ENCODE data around the gene OSBPL2. TPM values are rescaled to one million over a fixed set of nuclear protein-coding genes. Genes with fewer than 3 reads are reported as not detected.

Gene OSBPL2
- total and polyA plus RNA-seq, 2 donors (not counting 3 experiments of a cell fraction or from before 2014, with no cell fraction given): 13.1 to 33.0 TPM

GRCh38 chr20:62288535-62289105 is 50.3 kb downstream of the OSBPL2 start:
- Histone ChIP-seq H3K4me3 (replicated peaks in 1 of 3; ENCODE audit: insufficient read depth in 1 of 3, low read depth in 1 of 3, low read length in 3 of 3) (no peak overlapping the region), H3K27me3 (ENCODE audit: control insufficient read depth in 2 of 2, insufficient read depth in 2 of 2, low read length in 2 of 2) (no peaks in the 10 kb centered on the region), H3K9me3 (replicated peaks; ENCODE audit: control insufficient read depth, insufficient read depth, low read length) (no peaks in the 10 kb centered on the region), H3K9me1 (replicated peaks; ENCODE audit: control insufficient read depth, extremely low read depth, insufficient read depth, low read length) (no peaks in the 10 kb centered on the region), H3K4me2 (ENCODE audit: insufficient read depth, low read length) (no peak overlapping the region), H3K79me2 (ENCODE audit: control insufficient read depth, insufficient read depth, low read length) (no peaks in the 10 kb centered on the region), H4K20me1 (replicated peaks; ENCODE audit: control insufficient read depth, extremely low read depth, insufficient read depth, low read length) (no peaks in the 10 kb centered on the region), H3K27ac (ENCODE audit: insufficient read depth, low read depth, low read length) (no peak overlapping the region), H2AFZ (ENCODE audit: low read depth, low read length) (no peak overlapping the region), H3K9ac (replicated peaks; ENCODE audit: extremely low read depth, insufficient read depth, low read length) (no peak overlapping the region), H3K4me1 (ENCODE audit: control insufficient read depth, extremely low read depth, insufficient read depth, low read length) (peaks cover 19% of the 10 kb centered on the region), H3K36me3 (ENCODE audit: control insufficient read depth in 2 of 2, extremely low read depth in 1 of 2, insufficient read depth in 2 of 2, low read length in 2 of 2) (peaks cover 2 to 12% of the 10 kb centered on the region in 2 experiments)
- dilution Hi-C loops (cut with MboI; ENCODE audit: extremely low pct_ligation_motif_present, low sequenced_read_pairs): no loop called here
- DNase-seq (ENCODE audit: low read depth, low spot score): no peak
- no peak for FAIRE-seq
- CTCF ChIA-PET: no interaction called here
- no TSS peak for BruUV-seq (replicated peaks)
- TF ChIP-seq FOS (IDR thresholded peaks at IDR 0.05; ENCODE audit: borderline replicate concordance, insufficient read depth, low read length): no peak
- TF ChIP-seq POLR2A (IDR thresholded peaks at IDR 0.05; ENCODE audit: low read depth, low read length): no peak
- TF ChIP-seq CTCF (IDR thresholded peaks at IDR 0.05; ENCODE audit: extremely low read depth in 1 of 2, insufficient read depth in 1 of 2, low read depth in 1 of 2, low read length in 2 of 2): no peak
- no peak for TF ChIP-seq GATA2 (IDR thresholded peaks at IDR 0.05; ENCODE audit: insufficient read depth, insufficient read length, low read depth, low read length)
- no peak for TF ChIP-seq JUN (IDR thresholded peaks at IDR 0.05; ENCODE audit: borderline replicate concordance, insufficient read depth, insufficient read length, low read depth)
- no peak for TF ChIP-seq POLR2AphosphoS5 (IDR thresholded peaks at IDR 0.05; ENCODE audit: insufficient read depth, low read depth, low read length)
- TF ChIP-seq MAX (IDR thresholded peaks at IDR 0.05; ENCODE audit: insufficient read depth, insufficient read length): no peak
- TF ChIP-seq EZH2 (IDR thresholded peaks at IDR 0.05; ENCODE audit: borderline replicate concordance, low read depth, low read length, severe bottlenecking): no peak
- TF ChIP-seq MYC (IDR thresholded peaks at IDR 0.05; ENCODE audit: low read depth, low read length): no peak
- POLR2A ChIA-PET: no interaction called here
- intact Hi-C loops (cut with micrococcal nuclease): loop anchor here (5.0 kb wide), 1 partner anchor 86 kb away; no protein-coding TSS in a partner anchor

Data from endothelial cell of umbilical vein (primary cell).